ENCODE results near the gene BRMS1L. TPM values are rescaled to one million over a fixed set of nuclear protein-coding genes. Genes with fewer than 3 reads are reported as not detected.

The BRMS1L gene
- polyA plus RNA-seq, 1 of the 3 experiments (the other 2 are of a cell fraction): 7.1 TPM

GRCh38 chr14:35783699-35784098 lies 42.4 kb upstream of the BRMS1L start:
- ChIA-PET POLR2A (no interaction called here), CTCF (no interaction called here)
- Histone ChIP-seq H3K79me2 (ENCODE audit: insufficient read depth) (peaks cover 28% of the 10 kb centered on the region), H3K27ac (ENCODE audit: low read depth in 2 of 2, low read length in 1 of 2) (no peak overlapping the region), H2AFZ (ENCODE audit: low read depth) (no peak overlapping the region), H3F3A (replicated peaks; ENCODE audit: insufficient read depth) (no peaks in the 10 kb centered on the region), H3K9me3 (peaks cover 14% of the 10 kb centered on the region; the same call in 1 of the 2 replicates), H4K20me1 (ENCODE audit: insufficient read depth) (0 out of 2 replicates have a peak, but pooled peaks cover 6% of the 10 kb centered on the region), H3K9ac (no peak overlapping the region), H3K9me2 (no peaks in the 10 kb centered on the region), H3K27me3 (ENCODE audit: insufficient read depth) (no peaks in the 10 kb centered on the region), H3K4me2 (no peak overlapping the region), H3K4me3 (ENCODE audit: low read depth in 2 of 2, low read length in 1 of 2) (no peak overlapping the region), H3K4me1 (ENCODE audit: control insufficient read depth in 1 of 2, insufficient read depth in 2 of 2, low read depth in 1 of 2, low read length in 1 of 2) (no peaks in the 10 kb centered on the region), H3K36me3 (replicated peaks in 1 of 2; ENCODE audit: control insufficient read depth in 1 of 2, insufficient read depth in 2 of 2, low read length in 1 of 2) (peaks cover 0 to 5% of the 10 kb centered on the region in 2 experiments)
- no peak for DNase-seq
- TF ChIP-seq FOSL2 (IDR thresholded peaks at IDR 0.05; ENCODE audit: borderline replicate concordance, low read depth) (no peak), TEAD4 (IDR thresholded peaks at IDR 0.05; ENCODE audit: borderline replicate concordance, insufficient read depth) (no peak), CTCF (IDR thresholded peaks at IDR 0.05) (no peak), RAD21 (IDR thresholded peaks at IDR 0.05; ENCODE audit: low read length) (no peak), SIN3A (IDR thresholded peaks at IDR 0.05; ENCODE audit: borderline replicate concordance, low read depth, low read length) (no peak), USF2 (IDR thresholded peaks at IDR 0.05; ENCODE audit: borderline replicate concordance, low read depth, low read length) (no peak), RCOR1 (IDR thresholded peaks at IDR 0.05; ENCODE audit: low read length) (no peak), ZBTB33 (IDR thresholded peaks at IDR 0.05; ENCODE audit: borderline replicate concordance, low read depth) (no peak), TCF12 (IDR thresholded peaks at IDR 0.05) (no peak), PBX3 (IDR thresholded peaks at IDR 0.05) (no peak), USF1 (IDR thresholded peaks at IDR 0.05; ENCODE audit: borderline replicate concordance, low read depth) (no peak), MEF2A (IDR thresholded peaks at IDR 0.05; ENCODE audit: borderline replicate concordance, low read depth) (no peak), FOXJ3 (CRISPR knock-in tag; IDR thresholded peaks at IDR 0.05) (no peak), SMC3 (IDR thresholded peaks at IDR 0.05; ENCODE audit: low read depth, low read length) (no peak)
- WGBS (ENCODE audit: low lambda C conversion rate): 11% methylated on average over 1 of the region's 1 CpG

Data from SK-N-SH (cell line).